HG02970 (cell line): ENCODE data around the gene CIAO1.

ENCODE experiments used
- ATAC-seq: cut with Tn5 transposase; IDR thresholded peaks from one replicate; pipeline ENCODE4 v1.9.1; 2021; ENCODE audit warnings: mild to moderate bottlenecking, moderate library complexity, moderate number of reproducible peaks; ENCODE audit not compliant: unreplicated experiment, low FRiP score

CIAO1 gene

GRCh38 chr2:96320728-96321622 is 55.0 kb downstream of the CIAO1 start:
- peak; percentile 16 for ATAC-seq
